ENCODE results near the gene NRCAM. TPM values are rescaled to one million over a fixed set of nuclear protein-coding genes. Genes with fewer than 3 reads are reported as not detected.
A peak's percentile ranks its signal among the peaks of the same experiment; 100 is the strongest.

Gene NRCAM
- total RNA-seq, 1 experiment from 2014 or later, result 2.7 TPM

GRCh38 chr7:108287857-108288256 lies 168.4 kb downstream of the NRCAM start (continued):
- TF ChIP-seq NR1H2 (CRISPR knock-in tag; IDR thresholded peaks at IDR 0.05), result no peak
- no peak for TF ChIP-seq SMAD4 (CRISPR knock-in tag; IDR thresholded peaks at IDR 0.05)

DNA sequence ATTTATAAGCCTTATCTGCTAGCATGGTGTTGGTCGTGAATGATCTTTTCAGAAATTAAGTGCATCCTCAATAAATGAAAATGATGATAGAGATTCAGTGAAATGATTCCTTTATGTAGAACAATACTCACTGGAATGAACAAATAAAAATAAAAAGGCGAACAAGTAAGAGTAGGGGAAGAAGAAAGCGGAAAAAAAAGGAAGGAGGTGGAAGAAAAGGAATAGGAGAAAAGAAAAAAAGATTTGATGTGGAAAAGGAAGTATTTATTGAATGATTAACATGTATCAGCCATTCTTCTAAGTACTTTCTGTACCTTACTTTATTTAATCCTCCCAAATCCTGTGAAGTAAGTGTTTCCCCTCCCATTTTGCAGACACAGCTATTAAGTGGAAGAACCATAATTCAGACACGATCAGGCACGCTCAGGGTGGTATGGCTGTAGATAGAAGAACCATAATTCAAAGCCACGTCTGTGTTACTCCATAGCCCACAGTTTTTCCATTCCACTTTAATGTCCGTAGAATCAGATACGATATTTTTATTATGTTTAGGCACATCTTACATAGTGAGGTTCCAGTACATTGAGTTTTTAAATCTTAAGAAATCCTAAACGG lies 169.8 kb downstream of the NRCAM start:
- ATAC-seq (no peak), DNase-seq (ENCODE audit: low spot score) (no peak)
- CTCF ChIA-PET, result no interaction called here
- H3K36me3 Mint-ChIP-seq, result no peaks in the 10 kb centered on the region
- peak overlapping the region; percentile 46; the same call in 1 of the 2 replicates for H3K27ac Mint-ChIP-seq
- H3K4me1 Mint-ChIP-seq, result peaks cover 23% of the 10 kb centered on the region
- H3K9me3 Mint-ChIP-seq, result peaks cover 7% of the 10 kb centered on the region; the same call in 1 of the 2 replicates
- POLR2A ChIA-PET, result no interaction called here
- TF ChIP-seq, protein P1, sequence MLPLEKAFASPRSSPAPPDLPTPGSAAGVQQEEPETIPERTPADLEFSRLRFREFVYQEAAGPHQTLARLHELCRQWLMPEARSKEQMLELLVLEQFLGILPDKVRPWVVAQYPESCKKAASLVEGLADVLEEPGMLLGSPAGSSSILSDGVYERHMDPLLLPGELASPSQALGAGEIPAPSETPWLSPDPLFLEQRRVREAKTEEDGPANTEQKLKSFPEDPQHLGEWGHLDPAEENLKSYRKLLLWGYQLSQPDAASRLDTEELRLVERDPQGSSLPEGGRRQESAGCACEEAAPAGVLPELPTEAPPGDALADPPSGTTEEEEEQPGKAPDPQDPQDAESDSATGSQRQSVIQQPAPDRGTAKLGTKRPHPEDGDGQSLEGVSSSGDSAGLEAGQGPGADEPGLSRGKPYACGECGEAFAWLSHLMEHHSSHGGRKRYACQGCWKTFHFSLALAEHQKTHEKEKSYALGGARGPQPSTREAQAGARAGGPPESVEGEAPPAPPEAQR (CRISPR knock-in tag; IDR thresholded peaks at IDR 0.05), result no peak
- TF ChIP-seq ZNF512 (CRISPR knock-in tag; IDR thresholded peaks at IDR 0.05; ENCODE audit: borderline replicate concordance) (no peak), GRHL2 (CRISPR knock-in tag; IDR thresholded peaks at IDR 0.05; ENCODE audit: insufficient replicate concordance, severe bottlenecking) (no peak), ATF1 (CRISPR knock-in tag; IDR thresholded peaks at IDR 0.05) (no peak), TCF7 (CRISPR knock-in tag; IDR thresholded peaks at IDR 0.05; ENCODE audit: low read depth) (no peak), MXD4 (CRISPR knock-in tag; IDR thresholded peaks at IDR 0.05; ENCODE audit: borderline replicate concordance) (no peak), PRDM15 (CRISPR knock-in tag; IDR thresholded peaks at IDR 0.05) (no peak), ERG (CRISPR knock-in tag; IDR thresholded peaks at IDR 0.05) (no peak), ATF3 (CRISPR knock-in tag; conservative IDR thresholded peaks at IDR 0.05) (no peak), JAZF1 (CRISPR knock-in tag; IDR thresholded peaks at IDR 0.05) (no peak), SMAD3 (CRISPR knock-in tag; IDR thresholded peaks at IDR 0.05; ENCODE audit: borderline replicate concordance) (no peak), ZMAT4 (CRISPR knock-in tag; IDR thresholded peaks at IDR 0.05) (no peak)
- TF ChIP-seq, protein P2, sequence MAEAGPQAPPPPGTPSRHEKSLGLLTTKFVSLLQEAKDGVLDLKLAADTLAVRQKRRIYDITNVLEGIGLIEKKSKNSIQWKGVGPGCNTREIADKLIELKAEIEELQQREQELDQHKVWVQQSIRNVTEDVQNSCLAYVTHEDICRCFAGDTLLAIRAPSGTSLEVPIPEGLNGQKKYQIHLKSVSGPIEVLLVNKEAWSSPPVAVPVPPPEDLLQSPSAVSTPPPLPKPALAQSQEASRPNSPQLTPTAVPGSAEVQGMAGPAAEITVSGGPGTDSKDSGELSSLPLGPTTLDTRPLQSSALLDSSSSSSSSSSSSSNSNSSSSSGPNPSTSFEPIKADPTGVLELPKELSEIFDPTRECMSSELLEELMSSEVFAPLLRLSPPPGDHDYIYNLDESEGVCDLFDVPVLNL (CRISPR knock-in tag; IDR thresholded peaks at IDR 0.05; ENCODE audit: borderline replicate concordance, low read depth), result no peak
- H3K4me3 Mint-ChIP-seq, result no peak overlapping the region
- no peaks in the 10 kb centered on the region for H3K27me3 Mint-ChIP-seq (ENCODE audit: low read depth)
